HG02759 (cell line): ENCODE measurements around the gene DUSP2.

Experiments
- ATAC-seq: cut with Tn5 transposase; IDR thresholded peaks from one replicate; pipeline ENCODE4 v1.9.1; 2021; ENCODE audit warnings: mild to moderate bottlenecking, moderate library complexity; ENCODE audit not compliant: unreplicated experiment

The DUSP2 gene

GRCh38 chr2:96145036-96145847, at the start of gene DUSP2:
DUSP2 (minus strand) TSS chr2:96145440; CDS start chr2:96145354, 86 bp downstream.
- peak; percentile 62 for ATAC-seq

GRCh38 chr2:96191937-96192670, 46.9 kb upstream of the DUSP2 start:
- no peak for ATAC-seq

- no peak for ATAC-seq
These were observed 43.7 kb upstream of the DUSP2 start for GRCh38 chr2:96188821-96189526.

- ATAC-seq: no peak
These were observed 41.3 kb upstream of the DUSP2 start for GRCh38 chr2:96186562-96186961.

GRCh38 chr2:96185516-96185915, 40.3 kb upstream of the DUSP2 start:
- no peak for ATAC-seq

- no peak for ATAC-seq
These were observed 39.7 kb upstream of the DUSP2 start for GRCh38 chr2:96184989-96185388.

- no peak for ATAC-seq
These were observed 38.9 kb upstream of the DUSP2 start for GRCh38 chr2:96184188-96184587.

- no peak for ATAC-seq
These were observed 36.3 kb upstream of the DUSP2 start for GRCh38 chr2:96181529-96181928.

- ATAC-seq: no peak
These were observed 35.3 kb upstream of the DUSP2 start for GRCh38 chr2:96180521-96180920.

GRCh38 chr2:96180002-96180401, 34.8 kb upstream of the DUSP2 start:
- no peak for ATAC-seq

GRCh38 chr2:96176661-96177060, 31.4 kb upstream of the DUSP2 start:
- ATAC-seq: no peak

GRCh38 chr2:96175951-96176350, 30.7 kb upstream of the DUSP2 start:
- no peak for ATAC-seq

- ATAC-seq: peak; percentile 87
These were observed 29.3 kb upstream of the DUSP2 start for GRCh38 chr2:96174251-96175144.

- no peak for ATAC-seq
These were observed 26.6 kb upstream of the DUSP2 start for GRCh38 chr2:96171831-96172230.

GRCh38 chr2:96170626-96171025, 25.4 kb upstream of the DUSP2 start:
- no peak for ATAC-seq

- ATAC-seq: no peak
These were observed 24.7 kb upstream of the DUSP2 start for GRCh38 chr2:96169868-96170507.

GRCh38 chr2:96167407-96168013, 22.3 kb upstream of the DUSP2 start:
- no peak for ATAC-seq

GRCh38 chr2:96164459-96165184, 19.4 kb upstream of the DUSP2 start:
- peak; percentile 67 for ATAC-seq
